OCI-LY7 (cell line): ENCODE data around the gene PTP4A2.
"Not testable (repeated sequence)": the region's sequence is repeated elsewhere in the genome, so short reads cannot be mapped to it uniquely, and the experiment has no call there.

ENCODE experiments used
- EZH2phosphoT487 ChIP-seq: fragments of 200-600 bp; sonication (generic); IDR thresholded peaks from 2 replicates; pipeline ENCODE4 v1.6.1; 2018; ENCODE audit warnings: low read depth, borderline replicate concordance, mild to moderate bottlenecking, mixed run types, antibody characterized with exemption, low read length, moderate library complexity, mixed read lengths
- TF ChIP-seq, protein P1 (sequence below): fragments of 200-600 bp; sonication (generic); conservative IDR thresholded peaks from 2 replicates; pipeline ENCODE4 v1.5.1; 2014; ENCODE audit warnings: mild to moderate bottlenecking, antibody characterized with exemption, low read length, moderate library complexity, mixed read lengths

DNA sequence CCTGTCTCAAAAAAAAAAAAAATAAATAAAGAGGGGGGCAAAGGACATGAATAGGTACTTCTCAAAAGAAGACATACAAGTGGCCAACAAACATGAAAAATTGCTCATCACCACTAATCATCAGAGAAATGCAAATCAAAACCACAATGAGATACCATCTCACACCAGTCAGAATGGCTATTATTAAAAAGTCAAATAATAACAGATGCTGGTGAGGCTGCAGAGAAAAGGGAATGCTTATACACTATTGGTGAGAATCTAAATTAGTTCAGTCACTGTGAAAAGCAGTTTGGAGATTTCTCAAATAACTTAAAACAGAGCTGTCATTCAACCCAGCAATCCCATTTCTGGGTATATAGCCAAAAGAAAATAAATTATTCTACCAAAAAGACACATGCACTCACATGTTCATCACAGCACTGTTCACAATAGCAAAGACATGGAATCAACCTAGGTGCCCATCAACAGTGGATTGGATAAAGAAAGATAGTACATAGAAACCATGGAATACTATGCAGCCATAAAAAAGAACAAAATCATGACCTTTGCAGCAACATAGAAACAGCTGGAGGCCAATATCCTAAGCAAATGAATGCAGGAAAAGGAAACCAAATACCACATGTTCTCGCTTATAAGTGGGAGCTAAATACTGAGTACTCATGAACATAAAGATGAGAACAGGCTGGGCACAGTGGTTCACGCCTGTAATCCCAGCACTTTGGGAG lies 42.5 kb downstream of the PTP4A2 start:
- TF ChIP-seq EZH2phosphoT487, result not testable (repeated sequence)
- TF ChIP-seq, protein P1, sequence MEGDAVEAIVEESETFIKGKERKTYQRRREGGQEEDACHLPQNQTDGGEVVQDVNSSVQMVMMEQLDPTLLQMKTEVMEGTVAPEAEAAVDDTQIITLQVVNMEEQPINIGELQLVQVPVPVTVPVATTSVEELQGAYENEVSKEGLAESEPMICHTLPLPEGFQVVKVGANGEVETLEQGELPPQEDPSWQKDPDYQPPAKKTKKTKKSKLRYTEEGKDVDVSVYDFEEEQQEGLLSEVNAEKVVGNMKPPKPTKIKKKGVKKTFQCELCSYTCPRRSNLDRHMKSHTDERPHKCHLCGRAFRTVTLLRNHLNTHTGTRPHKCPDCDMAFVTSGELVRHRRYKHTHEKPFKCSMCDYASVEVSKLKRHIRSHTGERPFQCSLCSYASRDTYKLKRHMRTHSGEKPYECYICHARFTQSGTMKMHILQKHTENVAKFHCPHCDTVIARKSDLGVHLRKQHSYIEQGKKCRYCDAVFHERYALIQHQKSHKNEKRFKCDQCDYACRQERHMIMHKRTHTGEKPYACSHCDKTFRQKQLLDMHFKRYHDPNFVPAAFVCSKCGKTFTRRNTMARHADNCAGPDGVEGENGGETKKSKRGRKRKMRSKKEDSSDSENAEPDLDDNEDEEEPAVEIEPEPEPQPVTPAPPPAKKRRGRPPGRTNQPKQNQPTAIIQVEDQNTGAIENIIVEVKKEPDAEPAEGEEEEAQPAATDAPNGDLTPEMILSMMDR, result not testable (repeated sequence)
